GM21360 (cell line): ENCODE measurements around the gene KIAA0753.
"Not testable (repeated sequence)": the region's sequence is repeated elsewhere in the genome, so short reads cannot be mapped to it uniquely, and the experiment has no call there.

ENCODE experiments used
- ATAC-seq: cut with Tn5 transposase; IDR thresholded peaks from one replicate; pipeline ENCODE4 v1.9.1; 2021; ENCODE audit warnings: mild to moderate bottlenecking, moderate library complexity; ENCODE audit not compliant: unreplicated experiment

KIAA0753 gene

DNA sequence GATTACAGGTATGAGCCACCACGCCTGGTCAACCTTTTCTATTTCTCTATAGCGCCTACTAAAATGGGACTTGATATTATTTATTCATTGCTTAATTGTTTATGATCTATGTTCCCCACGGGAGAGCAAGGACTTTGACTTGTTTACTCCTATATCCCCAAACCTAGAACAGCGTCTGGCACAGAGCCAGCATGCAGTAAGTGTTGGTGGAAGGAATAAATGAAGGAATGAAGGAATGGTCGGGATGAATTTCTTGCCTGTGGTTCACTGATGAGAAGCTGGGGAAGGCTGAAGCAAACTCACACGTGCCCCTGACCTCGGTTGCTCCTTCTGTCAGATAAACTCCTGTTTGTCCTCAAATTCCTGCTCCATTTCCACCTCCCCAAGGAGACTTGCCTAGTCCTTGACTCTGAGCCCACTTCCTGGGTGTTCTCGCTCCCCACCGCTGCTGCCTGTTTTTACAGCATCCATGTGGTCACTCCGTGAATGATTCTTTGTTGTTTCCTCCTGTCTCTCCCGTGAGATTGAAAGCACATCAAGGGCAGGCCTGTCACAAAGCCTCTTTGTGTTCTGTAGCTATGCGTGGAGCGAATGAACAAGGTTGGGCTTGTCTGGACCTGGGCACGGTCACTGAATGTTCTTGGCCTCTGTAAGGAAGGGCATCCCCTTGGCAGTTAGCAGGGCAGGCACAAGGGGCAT, 28.4 kb upstream of the KIAA0753 start:
- ATAC-seq: no peak

GRCh38 chr17:6668219-6668618, 27.7 kb upstream of the KIAA0753 start:
- no peak for ATAC-seq

DNA sequence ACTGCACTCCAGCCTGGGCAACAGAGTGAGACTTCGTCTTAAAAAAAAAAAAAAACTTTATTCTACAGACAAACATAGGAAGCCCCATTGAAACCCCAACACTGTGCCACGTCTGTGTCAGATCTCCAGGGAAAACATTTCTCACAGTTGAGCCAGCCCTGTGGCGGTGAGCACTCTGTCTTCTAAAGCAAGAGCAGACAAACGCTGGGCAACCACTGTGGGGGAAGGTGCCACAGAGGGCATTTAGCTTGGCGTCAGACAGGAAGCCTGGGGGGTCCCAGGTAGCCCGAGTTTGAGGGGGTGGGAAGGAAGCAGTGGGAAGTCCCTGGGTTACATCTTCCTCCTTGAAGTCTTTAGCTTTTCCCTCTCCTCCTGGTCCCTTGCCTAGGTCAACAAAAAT, 27.0 kb upstream of the KIAA0753 start:
- ATAC-seq: no peak

- ATAC-seq: no peak
These were observed 26.0 kb upstream of the KIAA0753 start for GRCh38 chr17:6666557-6666956.

- no peak for ATAC-seq
These were observed 25.6 kb upstream of the KIAA0753 start for GRCh38 chr17:6666077-6666521.

DNA sequence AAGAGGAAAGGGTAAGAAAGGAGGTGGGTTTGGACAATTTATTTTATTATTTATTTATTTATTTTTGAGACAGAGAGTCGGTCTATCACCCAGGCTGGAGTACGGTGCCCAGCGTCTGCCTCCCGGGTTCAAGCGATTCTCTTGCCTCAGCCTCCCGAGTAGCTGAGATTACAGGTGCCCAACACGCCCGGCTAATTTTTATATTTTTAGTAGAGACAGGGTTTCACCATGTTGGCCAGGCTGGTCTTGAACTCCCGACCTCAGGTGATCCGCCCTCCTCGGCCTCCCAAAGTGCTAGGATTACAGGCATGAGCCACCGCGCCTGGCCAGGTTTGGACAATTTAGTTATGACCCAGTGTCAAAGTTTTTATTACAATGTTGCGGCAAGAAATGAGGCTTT, 22.7 kb upstream of the KIAA0753 start:
- ATAC-seq: not testable (repeated sequence)

- no peak for ATAC-seq
These were observed 20.9 kb upstream of the KIAA0753 start for GRCh38 chr17:6661464-6661848.

GRCh38 chr17:6660805-6661463, 20.4 kb upstream of the KIAA0753 start:
- ATAC-seq: peak; percentile 64

- no peak for ATAC-seq
These were observed 19.6 kb upstream of the KIAA0753 start for GRCh38 chr17:6660101-6660500.

DNA sequence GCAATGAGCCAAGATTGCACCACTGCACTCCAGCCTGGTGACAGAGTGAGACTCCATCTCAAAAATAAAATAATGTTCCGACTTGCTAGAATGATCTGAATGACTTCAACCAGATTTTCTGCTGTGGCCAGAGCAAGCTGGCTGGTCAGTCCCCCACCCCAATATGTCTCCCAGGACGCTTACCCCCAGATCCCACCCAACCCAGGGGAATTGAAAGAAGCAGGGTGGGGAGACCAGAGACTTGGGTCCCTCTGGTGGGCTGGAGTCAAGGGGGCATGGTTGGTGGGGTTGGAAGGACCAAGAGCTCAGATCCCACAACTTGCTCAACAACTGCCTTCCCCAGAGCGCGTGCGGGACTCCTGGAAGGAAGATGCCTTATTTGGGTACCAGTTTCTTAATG, 17.9 kb upstream of the KIAA0753 start:
- ATAC-seq: not testable (repeated sequence)

GRCh38 chr17:6657633-6658287, 17.2 kb upstream of the KIAA0753 start:
- ATAC-seq: no peak

DNA sequence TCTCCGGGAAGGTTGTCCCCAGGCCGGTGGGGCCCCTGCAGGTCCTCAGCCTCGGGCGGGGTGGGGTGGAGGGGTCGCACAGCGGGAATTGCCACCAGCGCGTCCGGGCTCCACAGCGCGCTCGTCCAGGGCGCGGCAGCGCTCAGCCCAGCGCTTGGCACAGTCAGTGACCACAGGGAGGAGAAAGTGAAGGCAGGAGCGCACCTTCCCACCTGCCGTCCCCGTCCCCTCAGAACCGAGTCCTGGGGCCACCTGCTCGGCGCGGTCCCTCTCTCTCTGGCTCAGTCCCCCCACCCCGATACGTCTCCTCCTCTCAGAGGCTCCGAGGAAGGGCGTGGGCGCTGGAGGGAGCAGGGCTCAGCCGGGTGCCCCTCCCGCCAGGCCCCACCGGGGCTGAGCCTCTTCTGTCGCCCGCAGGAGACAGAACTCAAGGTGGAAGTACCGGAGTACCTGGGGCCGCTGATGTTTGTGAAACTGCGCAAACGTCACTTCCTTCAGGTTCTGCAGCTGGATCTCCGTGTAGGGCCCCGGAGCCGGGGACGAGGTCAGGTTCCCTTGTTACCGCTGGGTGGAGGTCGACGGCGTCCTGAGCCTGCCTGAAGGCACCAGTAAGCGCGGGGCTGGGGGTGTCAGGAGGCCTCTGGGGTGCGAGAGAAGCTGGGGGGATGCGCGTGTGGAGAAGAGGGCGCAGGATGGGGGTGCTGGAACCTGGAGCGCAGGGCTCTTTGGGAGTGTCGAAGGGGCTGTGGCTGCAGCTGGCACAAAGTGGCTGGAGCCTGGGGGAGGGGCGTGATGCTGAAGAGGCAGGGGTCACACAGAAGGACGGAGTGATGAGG, 16.5 kb upstream of the KIAA0753 start:
- not testable (repeated sequence) for ATAC-seq

DNA sequence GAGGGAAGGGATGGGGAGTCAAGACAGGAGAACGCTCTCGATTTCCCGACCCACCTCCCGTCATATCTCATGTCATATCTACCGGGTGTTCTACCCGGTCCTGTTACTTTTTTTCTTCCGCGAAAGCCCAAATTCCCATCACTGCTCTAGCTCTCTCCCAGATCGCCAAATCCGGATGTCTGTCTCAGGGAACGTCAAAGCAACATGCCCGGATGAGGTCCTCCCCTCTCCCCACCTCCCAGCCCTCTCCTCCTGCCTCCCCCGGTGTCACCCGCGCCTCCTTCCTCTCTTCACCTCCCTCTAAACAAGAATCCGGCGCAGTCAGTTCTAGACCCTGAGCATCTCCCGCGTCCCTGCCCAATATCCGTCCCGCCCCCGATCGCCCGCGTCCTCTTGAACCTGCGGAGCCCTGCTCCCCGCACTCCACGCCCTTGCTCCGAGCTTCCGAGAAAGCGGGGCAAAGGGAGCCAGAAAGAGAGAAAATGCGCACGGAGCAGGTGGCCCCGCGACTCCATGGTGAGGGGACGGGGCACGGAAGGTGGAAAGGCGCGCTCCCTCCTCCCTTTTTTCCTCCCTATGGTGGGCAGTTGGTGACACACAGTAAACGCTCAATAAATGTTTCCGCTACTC, 15.3 kb upstream of the KIAA0753 start:
- not testable (repeated sequence) for ATAC-seq

- ATAC-seq: no peak
These were observed 14.6 kb upstream of the KIAA0753 start for GRCh38 chr17:6654841-6655731.

DNA sequence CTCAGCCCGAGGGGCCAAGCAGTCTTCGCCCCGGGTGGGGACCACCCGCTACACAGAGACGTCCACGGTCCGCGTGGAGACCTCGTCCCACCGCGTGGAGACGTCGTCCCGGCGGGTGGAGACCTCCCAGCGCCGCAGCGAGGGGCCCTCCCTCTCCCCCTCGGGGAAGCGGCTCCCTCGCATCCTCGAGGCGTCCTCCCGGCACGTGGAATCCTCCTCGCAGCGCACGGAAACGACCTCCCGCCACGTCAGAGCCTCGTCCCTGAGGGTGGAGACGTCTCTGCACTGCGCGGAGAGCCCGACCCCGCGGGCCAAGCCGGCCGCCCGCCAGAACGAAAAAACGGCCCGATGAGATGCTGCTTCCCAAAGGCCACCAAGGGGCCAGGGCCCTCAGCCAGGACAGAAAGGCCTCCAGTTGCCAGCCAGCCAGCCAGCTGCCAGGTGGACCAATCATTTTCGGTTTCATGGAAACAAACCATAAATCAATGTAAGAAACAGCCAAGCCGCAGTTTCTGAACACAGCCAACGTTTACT, 11.5 kb upstream of the KIAA0753 start:
- ATAC-seq: no peak

DNA sequence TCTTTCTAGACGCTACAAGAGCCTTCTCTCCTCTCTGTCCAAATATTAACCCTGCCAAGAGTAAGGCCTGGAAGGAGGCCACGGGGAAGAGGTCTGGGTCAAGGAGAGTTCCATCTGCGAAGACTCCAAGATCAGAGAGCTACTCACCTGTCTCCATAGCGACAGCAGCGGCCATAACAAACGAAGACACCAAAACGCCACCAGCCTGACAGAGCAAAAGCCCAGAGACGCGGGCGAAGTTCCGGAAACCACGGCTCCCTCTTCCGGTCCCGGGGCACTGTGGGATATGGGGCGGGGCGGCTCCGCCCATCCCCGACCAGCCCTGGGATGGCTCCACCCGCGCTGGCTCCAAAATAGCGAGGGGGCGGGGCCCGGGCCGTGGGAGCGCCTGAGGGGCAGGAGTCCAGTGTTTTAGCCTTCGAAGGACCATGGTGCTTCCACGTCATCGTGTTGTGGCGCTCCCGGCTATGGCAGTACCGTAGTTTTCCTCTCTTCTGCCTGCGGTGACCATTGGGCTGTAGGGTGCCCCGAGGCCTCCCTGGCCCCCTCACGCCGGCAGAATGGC, 10.9 kb upstream of the KIAA0753 start, which contains the start of the genes C17orf100 and MED31:
Gene C17orf100 (plus strand): TSS at position 409 of the 565 bp plus-strand sequence. CDS start 152 bp downstream, at position 561.
Gene MED31 (minus strand): TSS at position 252 of the 565 bp plus-strand sequence. CDS start 77 bp downstream, at position 175.
- peak; percentile 80 for ATAC-seq

GRCh38 chr17:6648181-6648580, 7.7 kb upstream of the KIAA0753 start:
- no peak for ATAC-seq

DNA sequence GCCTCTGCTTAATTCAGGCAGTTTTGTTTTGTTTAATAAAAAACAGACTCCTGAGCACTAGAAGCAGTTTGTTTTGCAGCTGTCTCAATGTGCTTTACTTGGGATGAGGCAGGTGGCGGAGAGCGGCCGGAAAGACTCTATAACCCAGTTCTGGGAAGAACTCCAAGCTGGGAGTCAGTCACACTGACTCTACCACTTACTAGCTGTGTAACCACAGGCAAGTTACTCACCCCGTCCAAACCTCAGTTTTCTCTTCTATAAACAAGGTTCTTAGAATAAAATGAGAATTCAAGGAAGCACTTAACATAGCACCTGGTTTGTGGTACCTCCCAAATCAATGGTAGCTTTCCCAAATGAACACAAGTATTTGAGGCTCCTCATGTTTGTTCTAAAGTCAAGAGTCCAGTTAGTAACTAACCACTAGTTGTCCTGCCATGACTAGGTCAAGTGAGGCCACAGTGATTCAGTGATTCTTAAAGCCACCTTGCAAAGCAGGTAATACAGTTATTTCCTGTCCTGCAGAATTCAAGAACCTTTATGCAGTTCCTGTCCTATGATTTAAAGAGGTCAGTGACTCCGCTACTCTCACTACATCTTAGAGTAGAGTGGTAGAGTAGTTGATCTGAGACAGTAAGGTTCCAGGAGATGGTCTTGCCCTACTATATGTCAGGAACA, 3.1 kb upstream of the KIAA0753 start:
- ATAC-seq: no peak
